H1 (cell line): ENCODE results near the gene RAB5A. TPM values are rescaled to one million over a fixed set of nuclear protein-coding genes. Genes with fewer than 3 reads are reported as not detected.

Experiments
- CTCF ChIA-PET: fragments of 300-600 bp; sonication (Branson Sonifier 250); formaldehyde crosslinking; loops from one replicate; lab custom pipeline; 2021; ENCODE audit not compliant: partially characterized antibody; lab: Charles Lee
- POLR2A ChIA-PET: fragments of 300-600 bp; sonication (Branson Sonifier 250); formaldehyde crosslinking; loops from one replicate; lab custom pipeline; 2021; ENCODE audit warnings: inconsistent platforms; ENCODE audit not compliant: partially characterized antibody; lab: Charles Lee
- DNase-seq, 2 experiments: peaks; one replicate each; pipeline versions ENCODE4 v3.0.0 to v3.0.0-alpha.2; 2010 to 2022; ENCODE audit warnings: low spot score in 2 of 2, low read depth in 1 of 2, mixed read lengths in 1 of 2
- FAIRE-seq: peaks from 2 replicates; lab custom pipeline; 2011; peaks lifted over from hg19 to GRCh38; lab: Jason Lieb, UNC
- H2AFZ ChIP-seq: 2 replicates; pipeline ENCODE4 v1.8.1; 2012; ENCODE audit warnings: low read length, inconsistent platforms
- H2AK5ac ChIP-seq: 2 replicates; pipeline ENCODE4 v1.6.1; 2013; ENCODE audit warnings: low read depth, low read length
- H2BK120ac ChIP-seq: replicated peaks from 2 replicates; pipeline ENCODE3; 2013; ENCODE audit warnings: low read depth, low read length, inconsistent platforms
- H2BK12ac ChIP-seq: 2 replicates; pipeline ENCODE4 v1.6.1; 2013; ENCODE audit warnings: low read depth, low read length
- H2BK15ac ChIP-seq: 2 replicates; pipeline ENCODE4 v1.6.1; 2013; ENCODE audit warnings: low read length
- H2BK20ac ChIP-seq: 2 replicates; pipeline ENCODE4 v1.6.1; 2013; ENCODE audit warnings: low read length
- H2BK5ac ChIP-seq: 2 replicates; pipeline ENCODE4 v1.6.1; 2013; ENCODE audit warnings: low read depth, low read length
- H3K14ac ChIP-seq: 2 replicates; pipeline ENCODE4 v1.6.1; 2013; ENCODE audit warnings: inconsistent platforms; ENCODE audit not compliant: insufficient read length
- H3K18ac ChIP-seq: 2 replicates; pipeline ENCODE4 v1.6.1; 2013; ENCODE audit warnings: low read length; ENCODE audit errors: extremely low read depth
- H3K23ac ChIP-seq: 2 replicates; pipeline ENCODE4 v1.6.1; 2013; ENCODE audit warnings: inconsistent platforms; ENCODE audit not compliant: insufficient read length
- H3K23me2 ChIP-seq: 2 replicates; pipeline ENCODE4 v1.6.1; 2013; ENCODE audit warnings: low read depth, low read length
- H3K27ac ChIP-seq: 2 replicates; pipeline ENCODE4 v1.6.1; 2011; ENCODE audit warnings: low read depth, low read length, inconsistent platforms
- H3K27me3 ChIP-seq, 4 experiments: replicated peaks in 1 of 4; 1 replicate in 1 of 4; 2 replicates in 3 of 4; pipeline versions ENCODE4 v1.6.1 to v1.8.1; 2011 to 2013; ENCODE audit warnings: low read length in 3 of 4, mild to moderate bottlenecking in 3 of 4, inconsistent platforms in 2 of 4, mixed read lengths in 2 of 4, moderate library complexity in 1 of 4; ENCODE audit not compliant: control insufficient read depth in 3 of 4, insufficient read depth in 3 of 4; ENCODE audit errors: extremely low read depth in 1 of 4
- H3K36me3 ChIP-seq, 4 experiments: 2 replicates each; pipeline versions ENCODE4 v1.6.1 to v1.8.1; 2011 to 2013; ENCODE audit warnings: mild to moderate bottlenecking in 4 of 4, low read length in 3 of 4, moderate library complexity in 2 of 4, control low read depth in 1 of 4, inconsistent platforms in 1 of 4; ENCODE audit not compliant: insufficient read depth in 4 of 4, control insufficient read depth in 2 of 4
- H3K4ac ChIP-seq: replicated peaks from 2 replicates; pipeline ENCODE3; 2013; ENCODE audit warnings: low read length, low read depth, mixed read lengths, inconsistent platforms; ENCODE audit not compliant: insufficient read length
- H3K4me1 ChIP-seq, 4 experiments: replicated peaks in 1 of 4; 1 replicate in 1 of 4; 2 replicates in 3 of 4; pipeline versions ENCODE4 v1.6.1 to v1.8.1; 2011 to 2013; ENCODE audit warnings: low read length in 3 of 4, inconsistent platforms in 2 of 4, mixed read lengths in 1 of 4; ENCODE audit not compliant: insufficient read depth in 4 of 4, control insufficient read depth in 3 of 4
- H3K4me2 ChIP-seq, 2 experiments: 2 replicates each; pipeline versions ENCODE4 v1.6.1 to v1.8.1; 2011 to 2013; ENCODE audit warnings: low read depth in 2 of 2, low read length in 2 of 2, control low read depth in 1 of 2, inconsistent platforms in 1 of 2, mild to moderate bottlenecking in 1 of 2; ENCODE audit not compliant: insufficient read depth in 1 of 2
- H3K4me3 ChIP-seq, 4 experiments: fragments of 200-600, 300-600 bp in 1 of 4; sonication (generic), shearing (Covaris generic), sonication (Bioruptor Twin) in 1 of 4; 2 replicates each; pipeline versions ENCODE4 v1.5.1 to v1.8.1; 2011 to 2016; ENCODE audit warnings: low read length in 4 of 4, low read depth in 3 of 4, control low read depth in 2 of 4, inconsistent platforms in 2 of 4, mild to moderate bottlenecking in 2 of 4, mixed read lengths in 1 of 4, moderate library complexity in 1 of 4; ENCODE audit not compliant: insufficient read depth in 2 of 4; ENCODE audit errors: extremely low read depth in 1 of 4
- H3K56ac ChIP-seq: replicated peaks from 2 replicates; pipeline ENCODE3; 2013; ENCODE audit warnings: low read depth, mild to moderate bottlenecking, mixed read lengths, low read length, inconsistent platforms; ENCODE audit not compliant: insufficient read length
- H3K79me1 ChIP-seq: 2 replicates; pipeline ENCODE4 v1.6.1; 2013; ENCODE audit warnings: low read depth, low read length, control low read depth
- H3K79me2 ChIP-seq, 2 experiments: 2 replicates each; pipeline versions ENCODE4 v1.6.1 to v1.8.1; 2012 to 2013; ENCODE audit warnings: low read length in 2 of 2, mild to moderate bottlenecking in 2 of 2, inconsistent platforms in 1 of 2; ENCODE audit not compliant: insufficient read depth in 2 of 2, control insufficient read depth in 1 of 2
- H3K9ac ChIP-seq, 4 experiments: replicated peaks in 1 of 4; 1 replicate in 1 of 4; 2 replicates in 3 of 4; pipeline versions ENCODE4 v1.6.1 to v1.8.1; 2011 to 2013; ENCODE audit warnings: low read depth in 3 of 4, low read length in 3 of 4, control low read depth in 2 of 4, mild to moderate bottlenecking in 2 of 4, moderate library complexity in 2 of 4, inconsistent platforms in 1 of 4; ENCODE audit errors: extremely low read depth in 1 of 4
- H3K9me3 ChIP-seq, 2 experiments: 2 replicates each; pipeline versions ENCODE4 v1.6.1 to v1.8.1; 2012 to 2013; ENCODE audit warnings: mild to moderate bottlenecking in 2 of 2, moderate library complexity in 2 of 2, control low read depth in 1 of 2, inconsistent platforms in 1 of 2, low read depth in 1 of 2, low read length in 1 of 2, mixed read lengths in 1 of 2; ENCODE audit not compliant: insufficient read depth in 2 of 2
- H4K20me1 ChIP-seq, 2 experiments: replicated peaks in 1 of 2; 2 replicates each; pipeline versions ENCODE3 to v1.8.1; 2011 to 2013; ENCODE audit warnings: inconsistent platforms in 2 of 2, low read length in 2 of 2, mild to moderate bottlenecking in 1 of 2; ENCODE audit not compliant: insufficient read depth in 2 of 2, control insufficient read depth in 1 of 2
- H4K5ac ChIP-seq: 2 replicates; pipeline ENCODE4 v1.6.1; 2013; ENCODE audit warnings: low read length, low read depth, mixed read lengths, inconsistent platforms; ENCODE audit not compliant: insufficient read length
- H4K8ac ChIP-seq: 2 replicates; pipeline ENCODE4 v1.8.0; 2013; ENCODE audit warnings: mild to moderate bottlenecking, moderate library complexity, low read length, inconsistent platforms; ENCODE audit not compliant: insufficient read depth; ENCODE audit errors: extremely low read depth
- H4K91ac ChIP-seq: replicated peaks from 2 replicates; pipeline ENCODE3; 2013; ENCODE audit warnings: low read length, mixed read lengths, inconsistent platforms; ENCODE audit not compliant: insufficient read length
- CBX8 ChIP-seq: fragments of 300-800, 300-1000 bp; sonication (generic); IDR thresholded peaks from 2 replicates; pipeline ENCODE4 v1.7.1; 2016; ENCODE audit warnings: low read depth, low read length, borderline replicate concordance
- CEBPB ChIP-seq: IDR thresholded peaks from 2 replicates; pipeline ENCODE4 v1.6.1; 2012; ENCODE audit warnings: low read depth, low read length
- CHD1 ChIP-seq: IDR thresholded peaks from 2 replicates; pipeline ENCODE4 v1.6.1; 2012; ENCODE audit warnings: low read depth, low read length, improper control_type of control experiment
- EP300 ChIP-seq, 2 experiments: IDR thresholded peaks; 1 replicate in 1 of 2; 2 replicates in 1 of 2; pipeline ENCODE4 v1.6.1; 2011 to 2012; ENCODE audit warnings: low read depth in 2 of 2, low read length in 2 of 2, mild to moderate bottlenecking in 2 of 2, borderline replicate concordance in 1 of 2, inconsistent platforms in 1 of 2, moderate library complexity in 1 of 2
- GTF2F1 ChIP-seq: IDR thresholded peaks from 2 replicates; pipeline ENCODE4 v1.6.1; 2012; ENCODE audit warnings: low read depth, low read length, improper control_type of control experiment, borderline replicate concordance
- JUND ChIP-seq: IDR thresholded peaks from 2 replicates; pipeline ENCODE4 v1.6.1; 2011; ENCODE audit warnings: mild to moderate bottlenecking, improper control_type of control experiment, low read length
- RBBP5 ChIP-seq: IDR thresholded peaks from 2 replicates; pipeline ENCODE4 v1.7.1; 2012; ENCODE audit warnings: low read depth, mild to moderate bottlenecking, inconsistent platforms, low read length, moderate library complexity, borderline replicate concordance
- RFX5 ChIP-seq: IDR thresholded peaks from 2 replicates; pipeline ENCODE4 v1.6.1; 2011; ENCODE audit warnings: low read depth, low read length, improper control_type of control experiment, borderline replicate concordance
- SIRT6 ChIP-seq: IDR thresholded peaks from one replicate; pipeline ENCODE4 v1.7.1; 2012; ENCODE audit warnings: low read length, inconsistent platforms
- SRF ChIP-seq: IDR thresholded peaks from 2 replicates; pipeline ENCODE4 v1.6.1; 2011; ENCODE audit warnings: mild to moderate bottlenecking, low read depth, low read length, moderate library complexity
- TAF1 ChIP-seq: IDR thresholded peaks from 2 replicates; pipeline ENCODE4 v1.6.1; 2011; ENCODE audit warnings: mild to moderate bottlenecking, low read depth, low read length
- TEAD4 ChIP-seq: IDR thresholded peaks from 2 replicates; pipeline ENCODE4 v1.6.1; 2012; ENCODE audit warnings: low read depth, low read length, inconsistent platforms, mixed read lengths
- YY1 ChIP-seq: IDR thresholded peaks from 2 replicates; pipeline ENCODE4 v1.6.1; 2011; ENCODE audit warnings: low read depth, mild to moderate bottlenecking, low read length
- WGBS, 2 experiments: shearing (Covaris generic) in 1 of 2; methylation state at CpG; one replicate each; pipeline versions ENCODE4 v1.1.6 to v1.1.7; 2013 to 2015; ENCODE audit warnings: low lambda C conversion rate in 2 of 2, mixed read lengths in 2 of 2, inconsistent platforms in 1 of 2, low coverage in 1 of 2, missing lambda C conversion rate in 1 of 2; ENCODE audit not compliant: insufficient replicate concordance in 2 of 2, insufficient coverage in 1 of 2, insufficient read length in 1 of 2; ENCODE audit errors: extremely low coverage in 1 of 2, missing lambda C conversion rate in 1 of 2; 5-methylcytosine and 5-hydroxymethylcytosine counted together
- polyA plus RNA-seq, 7 experiments: library from polyadenylated mRNA; depleted of rRNA in 3 of 7; stranded (reverse) in 5 of 7; unstranded in 2 of 7; fragments of >200 nt in 5 of 7; fragments of 200-250 nt in 2 of 7; gene quantifications; 1 replicate in 5 of 7; 2 replicates in 1 of 7; 4 replicates in 1 of 7; pipeline versions ENCODE4 v1.2.1 to v1.2.3, GENCODE V29; 2011 to 2013; ENCODE audit warnings: missing spikeins in 2 of 7, mixed read lengths in 2 of 7
- total RNA-seq: library from RNA; stranded (reverse); fragmentation: NEBNext Ultra II Directional; extraction: Animal tissue kit (Norgen Biotek cat#: 25700); gene quantifications from 2 replicates; pipeline ENCODE4 v1.2.1, GENCODE V29; 2021

Gene RAB5A
- total and polyA plus RNA-seq, 2 of the 8 experiments (the other 6 are each of a cell fraction or from before 2014, with no cell fraction given), result 22.4 to 77.7 TPM

- Histone ChIP-seq H3K27ac (no peak within 1 kb of the TSS), H3K56ac (no peak within 1 kb of the TSS), H3K27me3 (no peaks in the 10 kb centered on the region), H3K9me3 (no peaks in the 10 kb centered on the region), H4K20me1 (no peaks in the 10 kb centered on the region), H2BK20ac (no peak within 1 kb of the TSS), H3K23me2 (no peaks in the 10 kb centered on the region; the same call in 1 of the 2 replicates), H3K14ac (no peak within 1 kb of the TSS), H2AK5ac (0 out of 2 replicates have a peak within 1 kb of the TSS, but pooled peaks have one; percentile 28), H2AFZ (peak within 1 kb of the TSS; percentile 92), H4K91ac (no peak within 1 kb of the TSS), H3K23ac (no peak within 1 kb of the TSS), H2BK15ac (0 out of 2 replicates have a peak within 1 kb of the TSS, but pooled peaks have one; percentile 20), H3K4me2 (peak within 1 kb of the TSS; percentile 52 to 60), H3K4me1 (no peaks in the 10 kb centered on the region), H3K79me2 (no peaks in the 10 kb centered on the region), H4K5ac (no peak within 1 kb of the TSS), H3K79me1 (no peaks in the 10 kb centered on the region), H2BK12ac (0 out of 2 replicates have a peak within 1 kb of the TSS, but pooled peaks have one; percentile 68), H3K18ac (peak within 1 kb of the TSS; percentile 83; the same call in 1 of the 2 replicates), H4K8ac (no peak within 1 kb of the TSS), H3K9ac (peak within 1 kb of the TSS in 1 of 4 experiments; percentile 75; a peak in 1 of 7 replicates), H2BK120ac (no peak within 1 kb of the TSS), H3K36me3 (no peaks in the 10 kb centered on the region), H3K4ac (no peak within 1 kb of the TSS), H2BK5ac (peak within 1 kb of the TSS; percentile 52; the same call in 1 of the 2 replicates), H3K4me3 (peak within 1 kb of the TSS in 3 of 4 experiments; percentile 7 to 38 (median 16); a peak in 4 of 8 replicates)
- CTCF ChIA-PET, result no interaction called here
- POLR2A ChIA-PET, result no interaction called here
- FAIRE-seq (no peak), DNase-seq (peak; percentile 27 to 81)
- WGBS, 2 experiments, result 37% methylated on average over 5 of the region's 5 CpGs; no CpG with 5 or more reads in 1 of the 2 experiments
- TF ChIP-seq GTF2F1 (no peak), JUND (no peak), RBBP5 (peak; percentile 66; the same call in 1 of the 2 replicates), CBX8 (no peak), TEAD4 (no peak), EP300 (IDR thresholded peaks at IDR 0.05; ENCODE audit: borderline replicate concordance in 1 of 2, low read depth in 2 of 2, low read length in 2 of 2) (no peak), SIRT6 (no peak), RFX5 (no peak), SRF (no peak), TAF1 (peak; percentile 35; the same call in 1 of the 2 replicates), CEBPB (no peak), YY1 (peak; percentile 86), CHD1 (no peak)
Measured at GRCh38 chr3:19934098-19934566, 12.8 kb upstream of the RAB5A start, which contains the start of gene EFHB. Gene EFHB, minus strand, starts transcription at chr3:19934217. Its CDS starts 199 bp downstream, at chr3:19934018.
